Measurements from ENCODE around the gene DLL3. TPM values are rescaled to one million over a fixed set of nuclear protein-coding genes. Genes with fewer than 3 reads are reported as not detected.

Gene DLL3
- 6.9 to 11.1 TPM (median 10.3 TPM) in 5 replicates for total RNA-seq (2022; extraction: Qiagen RNA extraction)

GRCh38 chr19:39498798-39499642 lies at the start of gene DLL3:
Gene DLL3, plus strand, starts transcription at chr19:39498947. Its CDS starts 28 bp downstream, at chr19:39498975.

GRCh38 chr19:39480337-39481228 lies 18.2 kb upstream of the DLL3 start, which contains the start of gene TIMM50:
Gene TIMM50, plus strand, starts transcription at chr19:39480838. Its CDS starts 16 bp downstream, at chr19:39480854.

GRCh38 chr19:39514840-39515550 lies 16.2 kb downstream of the DLL3 start, which contains the start of gene SELENOV:
Gene SELENOV, plus strand, starts transcription at chr19:39515139. Its CDS starts 74 bp downstream, at chr19:39515213.

GRCh38 chr19:39532233-39533002 lies 33.7 kb downstream of the DLL3 start, which contains the start of gene EID2B:
Gene EID2B, minus strand, starts transcription at chr19:39532852. Its CDS starts 50 bp downstream, at chr19:39532802.

GRCh38 chr19:39539518-39540332 lies 41.0 kb downstream of the DLL3 start, which contains the start of gene EID2:
Gene EID2, minus strand, starts transcription at chr19:39540161. Its CDS starts 82 bp downstream, at chr19:39540079.

Other genes starting within 250 kb of the DLL3 start
- gene IFNL2, start 230.6 kb upstream of the DLL3 start, total RNA-seq (2022; extraction: Qiagen RNA extraction) = not detected in 5 replicates
- gene IFNL1, start 202.5 kb upstream of the DLL3 start, total RNA-seq (2022; extraction: Qiagen RNA extraction) = 0.11 TPM in 1 of 5 replicates, not detected in the others
- gene LRFN1, start 178.1 kb upstream of the DLL3 start, total RNA-seq (2022; extraction: Qiagen RNA extraction) = 7.1 to 10.3 TPM (median 9.5 TPM) in 5 replicates
- 0.27 to 0.55 TPM (median 0.44 TPM) in 5 replicates for gene GMFG, start 162.9 kb upstream of the DLL3 start, total RNA-seq (2022; extraction: Qiagen RNA extraction)
- 118 to 175 TPM (median 163 TPM) in 5 replicates for gene SAMD4B, start 156.5 kb upstream of the DLL3 start, total RNA-seq (2022; extraction: Qiagen RNA extraction)
- 73.9 to 76.7 TPM (median 75.8 TPM) in 5 replicates for gene PAF1, start 107.8 kb upstream of the DLL3 start, total RNA-seq (2022; extraction: Qiagen RNA extraction)
- gene MED29, start 107.6 kb upstream of the DLL3 start, total RNA-seq (2022; extraction: Qiagen RNA extraction) = 72.3 to 77.0 TPM (median 74.1 TPM) in 5 replicates
- gene ZFP36, start 92.1 kb upstream of the DLL3 start, total RNA-seq (2022; extraction: Qiagen RNA extraction) = 193 to 296 TPM (median 229 TPM) in 5 replicates
- gene PLEKHG2, start 86.3 kb upstream of the DLL3 start, total RNA-seq (2022; extraction: Qiagen RNA extraction) = 81.1 to 117 TPM (median 104 TPM) in 5 replicates
- 6,355 to 7,942 TPM (median 7,642 TPM) in 5 replicates for gene RPS16, start 63.0 kb upstream of the DLL3 start, total RNA-seq (2022; extraction: Qiagen RNA extraction)
- gene SUPT5H, start 53.4 kb upstream of the DLL3 start, total RNA-seq (2022; extraction: Qiagen RNA extraction) = 171 to 194 TPM (median 177 TPM) in 5 replicates
- gene TIMM50, start 18.1 kb upstream of the DLL3 start, total RNA-seq (2022; extraction: Qiagen RNA extraction) = 176 to 224 TPM (median 211 TPM) in 5 replicates
- gene SELENOV, start 16.2 kb downstream of the DLL3 start, total RNA-seq (2022; extraction: Qiagen RNA extraction) = not detected in 5 replicates
- gene EID2B, start 33.9 kb downstream of the DLL3 start, total RNA-seq (2022; extraction: Qiagen RNA extraction) = 6.5 to 9.7 TPM (median 7.7 TPM) in 5 replicates
- gene EID2, start 41.2 kb downstream of the DLL3 start, total RNA-seq (2022; extraction: Qiagen RNA extraction) = 32.7 to 45.7 TPM (median 42.6 TPM) in 5 replicates
- gene LGALS13, start 103.6 kb downstream of the DLL3 start, total RNA-seq (2022; extraction: Qiagen RNA extraction) = not detected in 5 replicates
- not detected in 5 replicates for gene LGALS16, start 157.0 kb downstream of the DLL3 start, total RNA-seq (2022; extraction: Qiagen RNA extraction)
- not detected in 5 replicates for gene LGALS14, start 205.5 kb downstream of the DLL3 start, total RNA-seq (2022; extraction: Qiagen RNA extraction)
- 0.23 TPM in 1 of 5 replicates, not detected in the others for gene CLC, start 239.1 kb downstream of the DLL3 start, total RNA-seq (2022; extraction: Qiagen RNA extraction)

Measured in A549 treated with AZD2906 at 1 μM for 4 hours (cell line).